Parathyroid adenoma (tissue), 2 donors: Measurements from ENCODE around the gene RABIF.

ENCODE experiments used
- H2AFZ ChIP-seq: fragments of 300-600 bp; sonication (generic); one replicate; pipeline ENCODE4 v1.7.0; 2017; ENCODE audit warnings: antibody characterized with exemption, mild to moderate bottlenecking
- H3K27ac ChIP-seq: fragments of 300-600 bp; sonication (generic); one replicate; pipeline ENCODE4 v1.7.0; 2017
- H3K27me3 ChIP-seq: fragments of 300-600 bp; sonication (generic); one replicate; pipeline ENCODE4 v1.7.0; 2017; ENCODE audit warnings: low read length; ENCODE audit not compliant: control insufficient read depth, insufficient read depth
- H3K36me3 ChIP-seq: fragments of 300-600 bp; sonication (generic); one replicate; pipeline ENCODE4 v1.7.0; 2017; ENCODE audit warnings: low read length; ENCODE audit not compliant: control insufficient read depth, insufficient read depth
- H3K4me1 ChIP-seq: fragments of 300-600 bp; sonication (generic); one replicate; pipeline ENCODE4 v1.7.0; 2017; ENCODE audit warnings: control low read depth
- H3K4me2 ChIP-seq: fragments of 300-600 bp; sonication (generic); one replicate; pipeline ENCODE4 v1.7.0; 2017; ENCODE audit warnings: low read length
- H3K4me3 ChIP-seq: fragments of 300-600 bp; sonication (generic); one replicate; pipeline ENCODE4 v1.7.0; 2017; ENCODE audit warnings: low read depth, low read length
- H3K79me2 ChIP-seq: fragments of 300-600 bp; sonication (generic); one replicate; pipeline ENCODE4 v1.7.0; 2017; ENCODE audit warnings: control low read depth
- H3K9ac ChIP-seq: fragments of 300-600 bp; sonication (generic); one replicate; pipeline ENCODE4 v1.7.0; 2017; ENCODE audit warnings: mild to moderate bottlenecking
- H3K9me3 ChIP-seq: fragments of 300-600 bp; sonication (generic); one replicate; pipeline ENCODE4 v1.7.0; 2017; ENCODE audit warnings: low read length; ENCODE audit not compliant: control insufficient read depth
- CTCF ChIP-seq: fragments of 300-600 bp; sonication (generic); IDR thresholded peaks from one replicate; pipeline ENCODE4 v1.7.0; 2017; ENCODE audit warnings: antibody characterized with exemption, mild to moderate bottlenecking
- donor health status: primary hyperparathyroidism.

Gene RABIF

DNA sequence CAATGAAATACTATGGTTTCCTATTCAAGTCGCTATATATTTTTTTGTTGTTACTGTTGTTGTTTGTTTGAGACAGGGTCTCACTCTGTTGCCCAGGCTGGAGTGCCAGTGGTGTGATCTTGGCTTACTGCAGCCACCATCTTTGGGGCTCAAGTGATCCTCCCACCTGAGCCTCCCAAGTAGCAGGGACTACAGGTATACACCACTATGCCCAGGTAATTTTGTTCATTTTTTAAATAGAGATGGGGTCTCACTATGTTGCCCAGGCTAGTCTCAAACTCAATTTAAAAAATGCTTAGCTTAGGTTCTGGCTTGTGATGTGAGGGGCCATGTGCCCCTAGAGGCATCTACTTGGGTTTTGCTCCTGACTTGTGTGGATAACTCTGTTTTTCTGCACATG lies 9.8 kb downstream of the RABIF start:
- Histone ChIP-seq H2AFZ (no peak overlapping the region), H3K27ac (no peak overlapping the region), H3K79me2 (no peaks in the 10 kb centered on the region), H3K9ac (no peak overlapping the region), H3K4me3 (no peak overlapping the region), H3K36me3 (no peaks in the 10 kb centered on the region), H3K4me1 (no peaks in the 10 kb centered on the region), H3K9me3 (no peaks in the 10 kb centered on the region), H3K27me3 (no peaks in the 10 kb centered on the region), H3K4me2 (no peak overlapping the region)
- no peak for TF ChIP-seq CTCF

DNA sequence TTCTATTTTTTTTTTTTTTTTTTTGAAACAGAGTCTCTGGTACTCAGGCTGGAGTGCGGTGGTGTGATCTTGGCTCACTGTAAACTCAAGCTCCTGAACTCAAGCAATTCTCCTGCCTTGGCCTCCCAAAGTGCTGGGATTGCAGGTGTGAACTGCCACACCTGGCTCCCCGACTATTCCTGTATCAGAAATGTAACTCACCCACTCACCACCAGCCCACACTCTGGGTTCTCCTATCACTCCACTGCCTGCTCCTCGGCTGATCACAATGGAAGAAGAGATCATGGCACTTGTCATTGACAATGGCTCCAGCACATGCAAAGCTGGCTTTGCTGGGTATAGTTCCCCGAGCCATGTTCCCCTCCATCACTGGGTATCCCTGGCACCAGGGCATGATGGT lies 15.9 kb downstream of the RABIF start:
- Histone ChIP-seq H3K79me2 (no peaks in the 10 kb centered on the region), H3K36me3 (no peaks in the 10 kb centered on the region), H2AFZ (no peak overlapping the region), H3K4me3 (no peak overlapping the region), H3K9me3 (no peaks in the 10 kb centered on the region), H3K9ac (no peak overlapping the region), H3K27me3 (no peaks in the 10 kb centered on the region), H3K27ac (no peak overlapping the region), H3K4me1 (no peaks in the 10 kb centered on the region), H3K4me2 (no peak overlapping the region)
- TF ChIP-seq CTCF = no peak

GRCh38 chr1:202871367-202871766 lies 17.6 kb downstream of the RABIF start:
- no peaks in the 10 kb centered on the region for H3K9me3 ChIP-seq
- no peak overlapping the region for H3K4me3 ChIP-seq
- no peaks in the 10 kb centered on the region for H3K79me2 ChIP-seq
- H3K36me3 ChIP-seq = no peaks in the 10 kb centered on the region
- no peak for TF ChIP-seq CTCF
- H3K9ac ChIP-seq = no peak overlapping the region
- no peak overlapping the region for H3K27ac ChIP-seq
- H3K4me2 ChIP-seq = no peak overlapping the region
- no peak overlapping the region for H2AFZ ChIP-seq
- H3K4me1 ChIP-seq = no peaks in the 10 kb centered on the region
- no peaks in the 10 kb centered on the region for H3K27me3 ChIP-seq

DNA sequence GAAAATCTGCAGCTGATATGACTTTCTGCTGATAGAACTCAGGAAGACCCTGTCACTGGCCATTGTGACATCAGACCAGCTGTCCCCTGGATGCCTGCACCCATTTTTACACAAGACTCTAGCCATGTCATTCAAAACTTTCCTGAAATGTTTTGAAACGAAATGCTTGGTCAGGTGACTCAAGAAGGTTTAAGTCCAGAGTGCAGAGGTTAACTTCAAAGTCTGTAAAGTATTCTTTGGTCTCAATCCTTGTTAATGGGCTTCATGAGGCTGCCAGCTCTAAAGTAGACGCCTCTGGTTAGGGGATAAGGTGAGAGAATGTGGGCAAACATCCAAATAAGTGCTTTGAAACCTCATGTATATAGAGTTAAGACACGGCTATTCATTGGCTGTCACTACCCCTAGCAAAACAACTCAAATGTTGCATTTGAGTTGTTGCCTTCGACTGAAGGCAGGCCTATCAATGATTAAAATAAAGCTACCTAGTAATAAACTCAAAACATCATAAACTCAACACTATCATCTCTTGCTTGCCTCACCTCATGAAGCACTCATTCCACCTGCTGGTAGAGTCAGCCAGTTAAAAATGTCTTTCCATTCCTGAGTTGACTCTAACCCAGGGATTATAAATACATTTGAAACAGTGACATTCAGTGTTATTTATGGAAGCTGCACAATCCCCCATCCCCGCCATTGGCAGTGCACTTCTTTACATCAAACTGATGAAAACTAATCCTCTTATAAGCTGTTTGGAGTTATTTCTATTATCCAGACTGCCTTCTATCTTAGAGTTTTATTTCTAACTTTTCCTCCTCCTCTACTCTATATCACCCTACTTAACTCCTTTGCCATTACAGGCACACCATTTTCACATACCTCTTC lies 26.0 kb downstream of the RABIF start:
- H3K36me3 ChIP-seq = no peaks in the 10 kb centered on the region
- no peak overlapping the region for H3K4me2 ChIP-seq
- no peak overlapping the region for H3K9ac ChIP-seq
- no peak for TF ChIP-seq CTCF
- H3K9me3 ChIP-seq = no peaks in the 10 kb centered on the region
- H3K27ac ChIP-seq = no peak overlapping the region
- no peak overlapping the region for H3K4me3 ChIP-seq
- no peak overlapping the region for H2AFZ ChIP-seq
- H3K4me1 ChIP-seq = no peaks in the 10 kb centered on the region
- no peaks in the 10 kb centered on the region for H3K79me2 ChIP-seq
- H3K27me3 ChIP-seq = no peaks in the 10 kb centered on the region
